ENCODE data around the gene ELL3.
"Not testable (repeated sequence)": the region's sequence is repeated elsewhere in the genome, so short reads cannot be mapped to it uniquely, and the experiment has no call there.

ELL3 gene

GRCh38 chr15:43776718-43777266 is at the start of gene ELL3:
TSS of gene ELL3 (minus strand) at chr15:43776966. CDS start at chr15:43776901, 65 bp downstream.
- DNase-seq (ENCODE audit: low read depth in 2 of 2): peak; percentile 47 to 58

- no peak for DNase-seq (ENCODE audit: low read depth in 2 of 2)
Observed at GRCh38 chr15:43826029-43826507, 49.3 kb upstream of the ELL3 start.

GRCh38 chr15:43825305-43825704 is 48.5 kb upstream of the ELL3 start:
- not testable (repeated sequence) for DNase-seq (ENCODE audit: low read depth in 2 of 2)

GRCh38 chr15:43824302-43825246 is 47.8 kb upstream of the ELL3 start, which contains the start of gene MFAP1:
TSS of gene MFAP1 (minus strand) at chr15:43824690. CDS start at chr15:43824569, 121 bp downstream.
- DNase-seq (ENCODE audit: low read depth in 2 of 2): peak; percentile 78 to 81

GRCh38 chr15:43821505-43821904 is 44.7 kb upstream of the ELL3 start:
- no peak for DNase-seq (ENCODE audit: low read depth in 2 of 2)

GRCh38 chr15:43815064-43815463 is 38.3 kb upstream of the ELL3 start:
- DNase-seq (ENCODE audit: low read depth in 2 of 2): not testable (repeated sequence)

- DNase-seq (ENCODE audit: low read depth in 2 of 2): no peak
Observed at GRCh38 chr15:43808960-43809678, 32.4 kb upstream of the ELL3 start.

GRCh38 chr15:43808435-43808950 is 31.7 kb upstream of the ELL3 start:
- no peak for DNase-seq (ENCODE audit: low read depth in 2 of 2)

GRCh38 chr15:43802676-43803075 is 25.9 kb upstream of the ELL3 start:
- not testable (repeated sequence) for DNase-seq (ENCODE audit: low read depth in 2 of 2)

- DNase-seq (ENCODE audit: low read depth in 2 of 2): peak; percentile 82 to 83
Observed at GRCh38 chr15:43800286-43801141, 23.7 kb upstream of the ELL3 start, which contains the start of gene HYPK. TSS of gene HYPK (plus strand) at chr15:43800599. CDS start at chr15:43800623, 24 bp downstream.

- DNase-seq (ENCODE audit: low read depth in 2 of 2): no peak
Observed at GRCh38 chr15:43799945-43800285, 23.1 kb upstream of the ELL3 start, which contains the start of gene SERINC4. TSS of gene SERINC4 (minus strand) at chr15:43800220. CDS start at chr15:43799986, 234 bp downstream.

- DNase-seq (ENCODE audit: low read depth in 2 of 2): no peak
Observed at GRCh38 chr15:43799209-43799944, 22.6 kb upstream of the ELL3 start.

GRCh38 chr15:43796566-43796965 is 19.8 kb upstream of the ELL3 start:
- no peak for DNase-seq (ENCODE audit: low read depth in 2 of 2)

- no peak for DNase-seq (ENCODE audit: low read depth in 2 of 2)
Observed at GRCh38 chr15:43795997-43796396, 19.2 kb upstream of the ELL3 start.

- DNase-seq (ENCODE audit: low read depth in 2 of 2): no peak
Observed at GRCh38 chr15:43795197-43795596, 18.4 kb upstream of the ELL3 start.

- DNase-seq (ENCODE audit: low read depth in 2 of 2): no peak
Observed at GRCh38 chr15:43794269-43795037, 17.7 kb upstream of the ELL3 start.

- no peak for DNase-seq (ENCODE audit: low read depth in 2 of 2)
Observed at GRCh38 chr15:43793647-43794046, 16.9 kb upstream of the ELL3 start.

GRCh38 chr15:43792761-43793476 is 16.2 kb upstream of the ELL3 start:
- no peak for DNase-seq (ENCODE audit: low read depth in 2 of 2)
